ENCODE data around the gene LSM10. TPM values are rescaled to one million over a fixed set of nuclear protein-coding genes. Genes with fewer than 3 reads are reported as not detected.

Gene LSM10
- total and polyA plus RNA-seq, 9 of the 15 experiments (the other 6 are each of a cell fraction or from before 2014, with no cell fraction given), result 13.2 to 146 (median 68.9) TPM

DNA sequence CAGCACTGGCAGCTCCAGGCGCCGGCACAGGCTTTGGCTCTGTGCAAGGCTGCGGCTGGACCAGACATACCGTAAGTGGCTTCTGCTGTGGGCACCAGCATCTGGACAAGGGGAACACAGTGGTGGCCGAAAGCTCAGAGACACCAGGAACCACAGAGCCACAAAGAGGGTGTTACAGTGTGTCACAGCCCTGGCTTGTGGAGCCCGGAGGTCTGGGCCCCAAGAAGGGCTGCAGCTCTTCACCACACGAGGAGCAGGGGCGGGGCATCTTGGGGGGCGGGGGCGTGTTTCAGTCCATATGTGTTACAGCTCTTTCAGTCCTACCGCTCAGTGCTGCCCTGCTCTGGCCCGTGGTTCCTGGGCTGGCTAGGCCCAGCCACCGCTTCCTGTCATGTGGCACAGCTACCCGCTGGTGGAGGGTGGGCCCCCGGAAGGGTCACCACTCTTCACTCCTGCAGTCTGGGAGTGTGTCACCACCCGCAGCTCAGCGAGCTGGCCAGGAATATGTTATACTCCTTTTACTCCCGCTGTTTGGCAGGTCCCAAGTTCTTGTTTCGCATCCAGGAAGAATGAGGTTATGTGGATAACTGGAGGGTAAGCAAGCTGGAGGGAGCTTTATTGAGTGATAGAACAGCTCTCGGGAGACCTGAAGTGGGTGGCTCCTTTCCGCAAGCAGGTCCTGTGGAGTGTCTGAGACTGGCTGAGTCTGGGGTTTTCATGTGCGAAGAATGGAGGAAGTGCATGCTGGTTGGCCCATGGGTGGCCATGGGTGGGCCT lies 3.3 kb upstream of the LSM10 start (continued):
- TF ChIP-seq, protein P1, sequence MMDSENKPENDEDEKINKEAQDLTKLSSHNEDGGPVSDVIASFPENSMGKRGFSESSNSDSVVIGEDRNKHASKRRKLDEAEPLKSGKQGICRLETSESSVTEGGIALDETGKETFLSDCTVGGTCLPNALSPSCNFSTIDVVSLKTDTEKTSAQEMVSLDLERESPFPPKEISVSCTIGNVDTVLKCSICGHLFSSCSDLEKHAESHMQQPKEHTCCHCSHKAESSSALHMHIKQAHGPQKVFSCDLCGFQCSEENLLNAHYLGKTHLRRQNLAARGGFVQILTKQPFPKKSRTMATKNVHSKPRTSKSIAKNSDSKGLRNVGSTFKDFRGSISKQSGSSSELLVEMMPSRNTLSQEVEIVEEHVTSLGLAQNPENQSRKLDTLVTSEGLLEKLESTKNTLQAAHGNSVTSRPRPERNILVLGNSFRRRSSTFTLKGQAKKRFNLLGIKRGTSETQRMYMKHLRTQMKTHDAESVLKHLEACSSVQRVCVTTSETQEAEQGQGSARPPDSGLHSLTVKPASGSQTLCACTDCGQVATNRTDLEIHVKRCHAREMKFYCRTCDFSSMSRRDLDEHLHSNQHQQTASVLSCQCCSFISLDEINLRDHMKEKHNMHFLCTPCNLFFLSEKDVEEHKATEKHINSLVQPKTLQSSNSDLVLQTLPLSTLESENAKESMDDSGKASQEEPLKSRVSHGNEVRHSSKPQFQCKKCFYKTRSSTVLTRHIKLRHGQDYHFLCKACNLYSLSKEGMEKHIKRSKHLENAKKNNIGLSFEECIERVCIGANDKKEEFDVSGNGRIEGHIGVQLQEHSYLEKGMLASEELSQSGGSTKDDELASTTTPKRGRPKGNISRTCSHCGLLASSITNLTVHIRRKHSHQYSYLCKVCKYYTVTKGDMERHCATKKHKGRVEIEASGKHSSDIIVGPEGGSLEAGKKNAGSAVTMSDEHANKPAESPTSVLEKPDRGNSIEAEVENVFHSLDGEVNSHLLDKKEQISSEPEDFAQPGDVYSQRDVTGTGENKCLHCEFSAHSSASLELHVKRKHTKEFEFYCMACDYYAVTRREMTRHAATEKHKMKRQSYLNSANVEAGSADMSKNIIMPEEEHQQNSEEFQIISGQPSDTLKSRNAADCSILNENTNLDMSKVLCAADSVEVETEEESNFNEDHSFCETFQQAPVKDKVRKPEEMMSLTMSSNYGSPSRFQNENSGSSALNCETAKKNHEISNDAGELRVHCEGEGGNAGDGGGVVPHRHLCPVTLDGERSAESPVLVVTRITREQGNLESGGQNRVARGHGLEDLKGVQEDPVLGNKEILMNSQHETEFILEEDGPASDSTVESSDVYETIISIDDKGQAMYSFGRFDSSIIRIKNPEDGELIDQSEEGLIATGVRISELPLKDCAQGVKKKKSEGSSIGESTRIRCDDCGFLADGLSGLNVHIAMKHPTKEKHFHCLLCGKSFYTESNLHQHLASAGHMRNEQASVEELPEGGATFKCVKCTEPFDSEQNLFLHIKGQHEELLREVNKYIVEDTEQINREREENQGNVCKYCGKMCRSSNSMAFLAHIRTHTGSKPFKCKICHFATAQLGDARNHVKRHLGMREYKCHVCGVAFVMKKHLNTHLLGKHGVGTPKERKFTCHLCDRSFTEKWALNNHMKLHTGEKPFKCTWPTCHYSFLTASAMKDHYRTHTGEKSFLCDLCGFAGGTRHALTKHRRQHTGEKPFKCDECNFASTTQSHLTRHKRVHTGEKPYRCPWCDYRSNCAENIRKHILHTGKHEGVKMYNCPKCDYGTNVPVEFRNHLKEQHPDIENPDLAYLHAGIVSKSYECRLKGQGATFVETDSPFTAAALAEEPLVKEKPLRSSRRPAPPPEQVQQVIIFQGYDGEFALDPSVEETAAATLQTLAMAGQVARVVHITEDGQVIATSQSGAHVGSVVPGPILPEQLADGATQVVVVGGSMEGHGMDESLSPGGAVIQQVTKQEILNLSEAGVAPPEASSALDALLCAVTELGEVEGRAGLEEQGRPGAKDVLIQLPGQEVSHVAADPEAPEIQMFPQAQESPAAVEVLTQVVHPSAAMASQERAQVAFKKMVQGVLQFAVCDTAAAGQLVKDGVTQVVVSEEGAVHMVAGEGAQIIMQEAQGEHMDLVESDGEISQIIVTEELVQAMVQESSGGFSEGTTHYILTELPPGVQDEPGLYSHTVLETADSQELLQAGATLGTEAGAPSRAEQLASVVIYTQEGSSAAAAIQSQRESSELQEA (IDR thresholded peaks at IDR 0.05; ENCODE audit: low read depth), result 0 out of 2 replicates have a peak, but pooled peaks have one; percentile 20
- TF ChIP-seq ETV1 (tag; conservative IDR thresholded peaks at IDR 0.05; ENCODE audit: low read depth) (peak; percentile 94), U2AF1 (optimal IDR thresholded peaks at IDR 0.05; ENCODE audit: low read depth, low read length) (no peak), CHAMP1 (IDR thresholded peaks at IDR 0.05) (no peak), SNRNP70 (optimal IDR thresholded peaks at IDR 0.05; ENCODE audit: low read depth, low read length) (no peak), GATA2 (CRISPR knock-in tag; IDR thresholded peaks at IDR 0.05) (no peak), THAP7 (CRISPR knock-in tag; IDR thresholded peaks at IDR 0.05) (no peak), KDM5B (IDR thresholded peaks at IDR 0.05; ENCODE audit: insufficient replicate concordance, low read depth, low read length) (no peak), ZNF644 (tag; IDR thresholded peaks at IDR 0.05; ENCODE audit: low read depth) (no peak), DMBX1 (CRISPR knock-in tag; IDR thresholded peaks at IDR 0.05; ENCODE audit: borderline replicate concordance) (no peak), NCOR1 (IDR thresholded peaks at IDR 0.05) (0 out of 2 replicates have a peak, but pooled peaks have one; percentile 26)
- TF ChIP-seq, protein P2, sequence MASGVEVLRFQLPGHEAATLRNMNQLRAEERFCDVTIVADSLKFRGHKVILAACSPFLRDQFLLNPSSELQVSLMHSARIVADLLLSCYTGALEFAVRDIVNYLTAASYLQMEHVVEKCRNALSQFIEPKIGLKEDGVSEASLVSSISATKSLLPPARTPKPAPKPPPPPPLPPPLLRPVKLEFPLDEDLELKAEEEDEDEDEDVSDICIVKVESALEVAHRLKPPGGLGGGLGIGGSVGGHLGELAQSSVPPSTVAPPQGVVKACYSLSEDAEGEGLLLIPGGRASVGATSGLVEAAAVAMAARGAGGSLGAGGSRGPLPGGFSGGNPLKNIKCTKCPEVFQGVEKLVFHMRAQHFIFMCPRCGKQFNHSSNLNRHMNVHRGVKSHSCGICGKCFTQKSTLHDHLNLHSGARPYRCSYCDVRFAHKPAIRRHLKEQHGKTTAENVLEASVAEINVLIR (CRISPR knock-in tag; IDR thresholded peaks at IDR 0.05), result no peak
- TF ChIP-seq, protein P3, sequence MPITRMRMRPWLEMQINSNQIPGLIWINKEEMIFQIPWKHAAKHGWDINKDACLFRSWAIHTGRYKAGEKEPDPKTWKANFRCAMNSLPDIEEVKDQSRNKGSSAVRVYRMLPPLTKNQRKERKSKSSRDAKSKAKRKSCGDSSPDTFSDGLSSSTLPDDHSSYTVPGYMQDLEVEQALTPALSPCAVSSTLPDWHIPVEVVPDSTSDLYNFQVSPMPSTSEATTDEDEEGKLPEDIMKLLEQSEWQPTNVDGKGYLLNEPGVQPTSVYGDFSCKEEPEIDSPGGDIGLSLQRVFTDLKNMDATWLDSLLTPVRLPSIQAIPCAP (CRISPR knock-in tag; IDR thresholded peaks at IDR 0.05; ENCODE audit: borderline replicate concordance), result no peak

All from K562 (cell line).